GM21360 (cell line): ENCODE measurements around the gene METTL9.

Experiments used
- ATAC-seq: cut with Tn5 transposase; IDR thresholded peaks from one replicate; pipeline ENCODE4 v1.9.1; 2021; ENCODE audit warnings: mild to moderate bottlenecking, moderate library complexity; ENCODE audit not compliant: unreplicated experiment

METTL9 gene

DNA sequence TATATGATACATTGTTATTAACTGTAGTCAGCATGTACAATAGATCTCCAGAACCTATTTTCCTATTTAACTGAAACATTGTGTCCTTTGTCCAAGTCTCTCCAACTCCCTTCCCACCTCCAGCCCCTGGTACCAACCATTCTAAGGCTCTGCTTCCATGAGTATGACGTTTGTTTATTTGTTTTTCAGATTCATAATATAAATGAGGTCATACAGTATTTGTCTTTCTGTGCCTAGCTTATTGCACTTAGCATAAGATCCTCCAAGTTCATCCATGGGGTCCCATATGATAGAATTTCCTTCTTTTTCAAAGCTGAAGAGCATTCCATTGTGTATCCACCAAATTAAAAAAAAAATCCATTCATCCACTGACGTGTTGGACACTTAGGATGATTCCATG is 103.8 kb downstream of the METTL9 start:
- no peak for ATAC-seq

DNA sequence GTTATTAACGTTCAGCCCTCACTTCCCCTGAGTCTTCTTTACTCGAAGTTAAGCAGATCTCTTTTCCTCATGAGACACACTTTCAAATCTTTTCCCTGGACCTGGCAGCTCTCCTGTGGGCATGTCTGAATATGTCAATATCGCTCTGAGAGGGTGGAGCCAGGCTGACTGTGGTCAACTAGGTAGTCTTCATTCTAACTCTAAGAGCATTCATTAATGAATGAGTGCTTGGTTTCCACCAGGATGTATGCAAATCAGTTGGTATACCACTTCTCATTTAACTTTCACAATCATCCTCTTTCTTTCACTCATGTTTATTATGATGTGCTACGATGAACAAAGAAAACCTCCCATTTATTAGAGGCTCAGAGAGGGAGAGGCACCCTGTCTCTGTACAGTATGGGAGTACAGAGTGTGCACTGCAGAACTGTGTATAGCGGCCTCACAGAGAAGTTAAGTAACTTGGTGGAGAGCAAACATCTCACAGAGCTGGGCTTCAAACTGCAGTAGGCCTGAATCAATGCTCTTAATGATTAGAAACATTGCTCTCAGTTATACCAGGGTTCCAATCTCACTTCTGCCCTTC is 104.3 kb downstream of the METTL9 start:
- no peak for ATAC-seq

DNA sequence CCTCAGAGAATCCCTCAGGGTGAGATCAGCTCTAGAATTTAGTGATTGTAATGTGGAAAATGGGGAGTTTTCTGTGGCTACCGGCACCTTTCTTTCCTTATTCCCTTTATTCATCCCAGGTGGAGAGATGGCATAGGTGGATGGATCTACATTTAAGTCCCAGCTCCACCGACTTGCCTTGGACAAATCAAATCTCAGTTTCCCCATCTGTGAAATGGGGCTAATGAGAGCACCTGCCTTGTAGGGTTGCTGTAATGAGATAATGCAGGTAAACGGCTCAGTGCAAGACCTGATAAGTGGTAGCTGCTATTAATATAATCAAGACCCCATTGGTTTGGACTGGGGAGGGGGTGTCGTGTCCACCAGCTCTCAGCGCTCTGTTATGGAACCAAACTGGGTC is 104.9 kb downstream of the METTL9 start:
- ATAC-seq, result no peak

DNA sequence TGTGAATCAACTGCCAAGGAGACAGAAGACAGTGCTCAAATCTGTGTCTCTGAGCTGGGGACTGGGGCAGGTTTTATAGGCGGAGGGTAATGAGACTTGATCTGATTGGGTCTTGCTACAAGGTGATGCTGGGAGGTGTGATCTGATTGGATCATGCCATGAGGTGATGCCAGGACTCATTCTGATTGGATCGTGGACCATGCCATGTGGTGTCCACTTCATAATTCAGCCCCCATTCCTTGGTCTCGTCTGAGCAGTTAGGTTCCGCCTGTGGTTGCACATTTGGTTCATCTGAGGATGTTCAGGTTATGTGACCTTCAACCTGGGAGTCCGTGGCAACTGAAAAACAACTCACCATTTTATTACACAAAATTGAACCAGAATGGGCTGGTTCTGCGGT is 105.4 kb downstream of the METTL9 start:
- ATAC-seq, result no peak
